ENCODE data around the gene VWC2L. TPM values are rescaled to one million over a fixed set of nuclear protein-coding genes. Genes with fewer than 3 reads are reported as not detected.

Gene VWC2L
- polyA plus RNA-seq, 1 experiment = not detected

DNA sequence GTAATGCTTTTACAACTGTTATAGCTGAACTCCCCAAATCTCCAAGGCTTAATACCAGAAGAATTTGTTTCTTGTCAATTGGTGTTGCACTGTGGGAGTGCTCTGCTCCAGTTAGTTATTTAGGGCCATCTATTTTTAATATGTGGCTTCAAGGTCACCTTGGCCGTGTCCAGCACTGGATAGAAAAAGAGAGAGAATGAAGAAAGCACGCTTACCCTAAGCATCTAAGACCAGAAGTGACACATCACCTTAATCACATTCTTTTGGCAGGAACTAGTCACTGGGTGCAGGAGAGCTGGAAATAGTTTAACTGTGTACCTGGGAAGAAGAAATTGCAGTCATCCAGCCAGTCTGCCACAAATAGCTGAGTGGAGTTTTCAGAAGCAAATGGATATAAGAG is 78.8 kb downstream of the VWC2L start:
- H3K27me3 ChIP-seq (ENCODE audit: control insufficient read depth, insufficient read depth, low read length) = no peaks in the 10 kb centered on the region
- TF ChIP-seq, protein P1, sequence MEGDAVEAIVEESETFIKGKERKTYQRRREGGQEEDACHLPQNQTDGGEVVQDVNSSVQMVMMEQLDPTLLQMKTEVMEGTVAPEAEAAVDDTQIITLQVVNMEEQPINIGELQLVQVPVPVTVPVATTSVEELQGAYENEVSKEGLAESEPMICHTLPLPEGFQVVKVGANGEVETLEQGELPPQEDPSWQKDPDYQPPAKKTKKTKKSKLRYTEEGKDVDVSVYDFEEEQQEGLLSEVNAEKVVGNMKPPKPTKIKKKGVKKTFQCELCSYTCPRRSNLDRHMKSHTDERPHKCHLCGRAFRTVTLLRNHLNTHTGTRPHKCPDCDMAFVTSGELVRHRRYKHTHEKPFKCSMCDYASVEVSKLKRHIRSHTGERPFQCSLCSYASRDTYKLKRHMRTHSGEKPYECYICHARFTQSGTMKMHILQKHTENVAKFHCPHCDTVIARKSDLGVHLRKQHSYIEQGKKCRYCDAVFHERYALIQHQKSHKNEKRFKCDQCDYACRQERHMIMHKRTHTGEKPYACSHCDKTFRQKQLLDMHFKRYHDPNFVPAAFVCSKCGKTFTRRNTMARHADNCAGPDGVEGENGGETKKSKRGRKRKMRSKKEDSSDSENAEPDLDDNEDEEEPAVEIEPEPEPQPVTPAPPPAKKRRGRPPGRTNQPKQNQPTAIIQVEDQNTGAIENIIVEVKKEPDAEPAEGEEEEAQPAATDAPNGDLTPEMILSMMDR (IDR thresholded peaks at IDR 0.05; ENCODE audit: insufficient read depth, low read depth, low read length) = no peak
- no peaks in the 10 kb centered on the region for H3K36me3 ChIP-seq (ENCODE audit: control insufficient read depth, insufficient read depth, low read length)
- ChIA-PET CTCF (no interaction called here), POLR2A (no interaction called here)
- H3K4me3 ChIP-seq (ENCODE audit: low read depth, low read length) = no peak overlapping the region
- no peak for DNase-seq (ENCODE audit: low read depth)

DNA sequence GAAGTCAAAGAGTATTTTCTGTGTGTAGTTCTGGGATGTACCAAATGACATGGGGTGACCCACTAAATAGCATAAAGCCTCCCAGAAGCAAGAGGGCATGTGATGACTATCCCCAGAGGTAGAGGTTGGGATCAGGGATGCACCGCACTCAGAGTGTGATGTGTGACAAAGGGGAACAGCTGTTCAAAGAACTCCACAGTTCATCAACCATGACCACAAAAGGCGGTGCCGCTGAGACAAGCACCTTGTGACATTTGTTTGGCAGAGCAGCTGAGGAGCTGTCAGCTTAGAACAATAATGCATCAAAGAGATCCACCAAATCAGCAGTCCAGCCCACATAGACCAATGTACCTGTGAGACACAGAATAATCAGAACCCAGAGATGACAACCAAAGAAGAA is 81.3 kb downstream of the VWC2L start:
- no peak overlapping the region for H3K4me3 ChIP-seq (ENCODE audit: low read depth, low read length)
- H3K36me3 ChIP-seq (ENCODE audit: control insufficient read depth, insufficient read depth, low read length) = no peaks in the 10 kb centered on the region
- H3K27me3 ChIP-seq (ENCODE audit: control insufficient read depth, insufficient read depth, low read length) = no peaks in the 10 kb centered on the region
- DNase-seq (ENCODE audit: low read depth) = no peak
- ChIA-PET POLR2A (no interaction called here), CTCF (no interaction called here)
- TF ChIP-seq, protein P1 (IDR thresholded peaks at IDR 0.05; ENCODE audit: insufficient read depth, low read depth, low read length) = no peak

DNA sequence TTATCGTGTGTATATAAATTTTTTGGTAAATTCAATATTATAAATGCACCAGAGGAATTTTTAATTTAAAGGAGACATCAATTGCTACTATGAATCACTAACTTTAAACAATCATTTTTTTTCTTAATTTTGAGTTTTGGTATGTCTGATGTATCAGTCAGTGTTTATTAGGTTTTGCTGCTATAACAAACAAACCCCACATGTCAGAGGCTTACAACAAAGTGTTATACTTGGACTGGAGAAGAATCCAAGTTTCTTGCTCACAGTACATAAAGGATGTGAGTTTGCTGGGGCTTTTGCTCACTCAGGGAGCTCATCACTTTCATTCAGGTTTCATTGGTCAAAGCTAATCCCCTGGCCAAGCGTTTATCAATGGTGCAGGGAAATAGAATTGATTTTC is 81.8 kb downstream of the VWC2L start:
- Histone ChIP-seq H3K36me3 (ENCODE audit: control insufficient read depth, insufficient read depth, low read length) (no peaks in the 10 kb centered on the region), H3K27me3 (ENCODE audit: control insufficient read depth, insufficient read depth, low read length) (no peaks in the 10 kb centered on the region), H3K4me3 (ENCODE audit: low read depth, low read length) (no peak overlapping the region)
- no peak for DNase-seq (ENCODE audit: low read depth)
- ChIA-PET POLR2A (no interaction called here), CTCF (no interaction called here)
- TF ChIP-seq, protein P1 (IDR thresholded peaks at IDR 0.05; ENCODE audit: insufficient read depth, low read depth, low read length) = no peak

DNA sequence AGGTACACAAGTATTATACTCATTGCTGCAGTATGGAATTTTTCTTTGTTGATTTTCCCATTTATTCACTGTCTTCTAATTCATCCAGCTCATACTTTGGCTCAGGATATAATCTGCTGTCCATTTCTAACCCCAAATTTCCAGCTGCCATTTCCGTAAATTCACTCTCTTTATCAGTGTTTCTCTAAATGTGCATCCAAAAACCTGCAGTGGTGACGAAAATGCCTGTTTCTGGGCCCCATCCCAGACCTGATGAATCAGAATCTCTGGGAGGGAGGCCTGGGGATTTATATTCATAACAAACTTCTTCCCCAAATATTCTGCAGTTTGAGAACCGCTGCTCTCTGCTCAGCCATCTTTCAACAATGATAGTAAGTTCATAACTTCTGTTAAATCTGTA is 86.6 kb downstream of the VWC2L start:
- ChIA-PET CTCF (no interaction called here), POLR2A (no interaction called here)
- no peak for DNase-seq (ENCODE audit: low read depth)
- TF ChIP-seq, protein P1 (IDR thresholded peaks at IDR 0.05; ENCODE audit: insufficient read depth, low read depth, low read length) = no peak
- H3K4me3 ChIP-seq (ENCODE audit: low read depth, low read length) = no peak overlapping the region
- no peaks in the 10 kb centered on the region for H3K27me3 ChIP-seq (ENCODE audit: control insufficient read depth, insufficient read depth, low read length)
- H3K36me3 ChIP-seq (ENCODE audit: control insufficient read depth, insufficient read depth, low read length) = no peaks in the 10 kb centered on the region

DNA sequence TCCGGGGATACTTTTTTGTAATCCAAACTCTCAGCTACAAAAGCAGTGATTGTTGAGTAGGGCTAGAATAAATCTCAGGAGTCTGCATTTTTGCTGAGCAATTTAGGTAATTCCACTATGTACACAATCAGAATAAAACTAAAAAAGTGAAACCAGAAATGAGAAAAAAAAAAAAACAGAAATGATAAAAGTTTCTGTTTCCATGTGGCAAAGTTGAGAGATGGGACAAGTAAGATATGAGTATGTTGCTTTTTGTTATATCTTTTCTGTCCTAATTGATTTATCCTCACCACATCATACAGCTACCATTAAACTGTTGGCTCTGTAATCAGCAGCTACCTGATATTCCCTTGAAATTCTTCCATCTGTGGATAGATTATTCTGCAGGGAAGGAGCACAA is 92.7 kb downstream of the VWC2L start:
- TF ChIP-seq, protein P1 (IDR thresholded peaks at IDR 0.05; ENCODE audit: insufficient read depth, low read depth, low read length) = no peak
- POLR2A ChIA-PET = no interaction called here
- DNase-seq (ENCODE audit: low read depth) = no peak
- Histone ChIP-seq H3K4me3 (ENCODE audit: low read depth, low read length) (no peak overlapping the region), H3K27me3 (ENCODE audit: control insufficient read depth, insufficient read depth, low read length) (no peaks in the 10 kb centered on the region), H3K36me3 (ENCODE audit: control insufficient read depth, insufficient read depth, low read length) (no peaks in the 10 kb centered on the region)
- CTCF ChIA-PET = no interaction called here

Data from BJ (cell line).